Measurements from ENCODE around the gene FAM107A.

GRCh38 chr3:58556001-58556400, 21.2 kb downstream of the FAM107A start:
- TF ChIP-seq ZNF70 (CRISPR knock-in tag; IDR thresholded peaks at IDR 0.05) (no peak), RARB (CRISPR knock-in tag; IDR thresholded peaks at IDR 0.05) (no peak), PPARA (CRISPR knock-in tag; IDR thresholded peaks at IDR 0.05; ENCODE audit: borderline replicate concordance) (no peak), CREB5 (CRISPR knock-in tag; IDR thresholded peaks at IDR 0.05; ENCODE audit: low read depth) (no peak), ZNF8 (CRISPR knock-in tag; IDR thresholded peaks at IDR 0.05) (no peak), TOX (CRISPR knock-in tag; IDR thresholded peaks at IDR 0.05; ENCODE audit: borderline replicate concordance) (no peak)

Measured in SK-N-SH treated with all-trans-retinoic acid at 6 μM for 48 hours (cell line).